ENCODE data around the gene CDK17.

DNA sequence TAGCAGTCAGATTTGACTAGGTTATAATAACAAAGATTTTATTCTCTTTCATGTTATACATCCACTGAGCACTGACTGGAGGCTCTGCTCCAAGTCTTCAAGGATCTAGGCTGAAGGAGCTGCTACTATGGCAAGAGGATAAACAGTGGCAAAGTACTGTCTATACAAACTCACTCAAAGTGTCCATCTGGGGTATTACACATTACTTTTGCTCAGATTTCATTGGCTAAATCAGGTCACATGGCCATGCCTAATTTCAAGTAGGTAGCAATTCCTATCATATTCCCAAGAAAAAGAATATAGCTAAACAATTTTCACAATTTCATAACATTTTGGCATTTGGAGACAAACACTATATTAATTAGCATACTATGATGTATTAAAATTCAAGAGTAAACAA lies 40.9 kb downstream of the CDK17 start:
- no peak for TF ChIP-seq SUZ12 (IDR thresholded peaks at IDR 0.05; ENCODE audit: extremely low read depth, insufficient read depth, insufficient read length)
- no peak for TF ChIP-seq YY1 (IDR thresholded peaks at IDR 0.05; ENCODE audit: insufficient read depth, insufficient read length)

Data from NT2/D1 (cell line).